ENCODE measurements around the gene PAM16.

The PAM16 gene

GRCh38 chr16:4317532-4318450 lies 33.3 kb downstream of the PAM16 start:
- DNase-seq, result no peak

- DNase-seq, result peak; percentile 79 to 86
These were observed 34.1 kb downstream of the PAM16 start for GRCh38 chr16:4316864-4317531.

GRCh38 chr16:4316108-4316863 lies 34.8 kb downstream of the PAM16 start:
- DNase-seq, result no peak

- DNase-seq, result peak; percentile 35 to 63
These were observed 35.7 kb downstream of the PAM16 start, which contains the start of gene GLIS2 for GRCh38 chr16:4315186-4316107. GLIS2 (plus strand) TSS chr16:4316067; CDS start chr16:4332281, 16,214 bp downstream.

- no peak for DNase-seq
These were observed 36.5 kb downstream of the PAM16 start for GRCh38 chr16:4314532-4315185.

- no peak for DNase-seq
These were observed 37.3 kb downstream of the PAM16 start for GRCh38 chr16:4313563-4314531.

DNA sequence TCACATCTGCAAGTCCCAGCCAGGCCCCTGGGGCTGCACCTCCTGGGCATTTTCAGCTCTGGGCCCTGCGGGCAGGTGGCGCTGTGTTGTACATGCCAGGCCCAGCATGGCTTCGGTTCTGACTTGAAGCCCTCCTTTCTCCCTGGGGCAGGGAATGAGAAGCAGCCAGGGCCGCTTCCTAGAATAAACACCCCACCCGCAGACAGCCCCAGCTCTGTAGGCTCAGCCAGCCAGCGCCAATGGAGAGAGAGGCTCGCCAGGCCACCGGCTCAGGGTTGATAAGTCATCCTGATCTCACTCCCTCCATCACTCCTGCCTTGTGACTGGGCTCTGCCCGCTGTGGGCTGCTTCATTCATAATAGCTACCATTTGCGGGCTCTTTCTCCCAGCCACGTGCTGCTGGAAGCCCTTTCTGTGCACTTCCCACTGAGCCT lies 41.3 kb downstream of the PAM16 start:
- DNase-seq, result peak; percentile 29 to 49

DNA sequence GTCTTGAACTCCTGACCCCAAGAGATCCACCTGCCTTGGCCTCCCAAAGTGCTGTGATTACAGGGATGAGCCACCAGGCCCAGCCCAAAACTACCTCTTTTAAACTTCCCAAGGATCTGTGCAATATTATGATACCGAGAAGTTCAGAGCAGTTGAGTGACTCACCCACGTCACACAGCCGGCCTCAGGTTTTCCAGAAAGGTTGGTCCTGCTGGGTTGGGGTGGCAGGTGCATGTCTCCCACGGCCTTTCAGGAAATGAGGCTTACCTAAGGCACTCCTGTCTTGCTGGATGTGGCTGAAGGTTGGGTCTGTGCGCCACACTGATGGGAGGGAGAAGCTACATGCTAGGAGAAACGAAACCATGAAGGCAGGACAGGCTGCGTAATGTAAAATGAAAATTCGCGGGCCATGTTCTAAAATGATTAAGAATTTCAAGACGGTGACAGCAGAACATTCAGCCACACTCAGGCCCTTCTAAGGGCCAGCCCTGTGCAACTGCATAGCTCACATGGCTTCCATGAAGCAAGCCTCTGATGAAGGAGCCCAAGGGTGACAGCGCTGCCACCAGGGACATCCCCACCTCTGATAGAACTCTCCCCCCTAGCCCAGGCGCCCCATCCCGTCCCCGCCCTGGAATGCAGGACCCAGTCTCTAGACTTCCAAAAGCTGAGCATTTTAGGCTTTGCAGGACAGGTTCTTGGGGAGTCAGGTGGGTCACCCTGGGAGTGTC lies 41.9 kb downstream of the PAM16 start:
- no peak for DNase-seq

DNA sequence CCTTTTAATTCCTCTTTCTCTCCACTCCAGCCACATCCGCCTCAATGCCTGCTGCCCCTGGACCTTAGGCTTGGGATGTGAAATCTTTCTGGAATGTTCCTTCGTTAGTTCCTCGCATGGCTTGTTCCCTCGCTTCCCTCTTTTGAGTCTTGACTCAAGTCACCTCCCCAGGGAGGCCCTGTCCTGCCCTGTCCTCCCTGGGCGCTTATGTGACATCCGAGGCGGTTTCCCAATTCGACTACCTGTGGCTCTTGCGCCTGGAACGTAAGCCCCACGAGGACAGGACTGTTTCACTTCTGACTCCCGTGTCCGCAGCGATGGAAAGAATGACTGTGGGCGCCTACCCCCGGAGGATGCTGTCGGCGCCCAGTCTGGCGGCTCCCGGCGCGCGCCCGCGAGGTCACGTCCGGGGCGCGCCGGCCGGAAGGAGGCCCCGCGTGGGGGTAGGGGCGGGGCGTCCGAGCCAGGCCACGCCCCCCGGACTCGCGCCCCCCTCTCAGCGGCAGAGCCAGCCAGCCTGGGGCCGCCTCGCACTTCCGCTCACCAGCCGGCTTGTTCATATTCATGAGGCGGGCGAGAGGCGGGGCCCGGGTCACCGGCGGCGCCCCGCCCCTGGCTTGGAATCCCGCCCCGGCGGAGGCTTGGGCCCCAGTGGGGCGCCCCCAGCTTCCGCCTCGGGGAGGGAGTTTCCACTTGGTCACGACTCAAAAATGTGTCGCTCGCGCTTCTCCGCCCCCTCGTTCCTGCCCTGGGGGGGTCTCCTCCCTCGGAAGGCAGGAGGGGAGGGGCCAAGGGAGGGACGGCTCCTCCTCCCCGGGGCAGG lies 43.7 kb downstream of the PAM16 start:
- peak; percentile 83 to 86 for DNase-seq

GRCh38 chr16:4306470-4307214 lies 44.5 kb downstream of the PAM16 start:
- DNase-seq, result peak; percentile 42 to 45

GRCh38 chr16:4303973-4304372 lies 47.1 kb downstream of the PAM16 start:
- no peak for DNase-seq

- no peak for DNase-seq
These were observed 49.2 kb downstream of the PAM16 start for GRCh38 chr16:4301968-4302367.

- no peak for DNase-seq
These were observed 49.9 kb downstream of the PAM16 start for GRCh38 chr16:4301177-4301576.

- no peak for DNase-seq
These were observed 52.2 kb downstream of the PAM16 start for GRCh38 chr16:4298761-4299522.

DNA sequence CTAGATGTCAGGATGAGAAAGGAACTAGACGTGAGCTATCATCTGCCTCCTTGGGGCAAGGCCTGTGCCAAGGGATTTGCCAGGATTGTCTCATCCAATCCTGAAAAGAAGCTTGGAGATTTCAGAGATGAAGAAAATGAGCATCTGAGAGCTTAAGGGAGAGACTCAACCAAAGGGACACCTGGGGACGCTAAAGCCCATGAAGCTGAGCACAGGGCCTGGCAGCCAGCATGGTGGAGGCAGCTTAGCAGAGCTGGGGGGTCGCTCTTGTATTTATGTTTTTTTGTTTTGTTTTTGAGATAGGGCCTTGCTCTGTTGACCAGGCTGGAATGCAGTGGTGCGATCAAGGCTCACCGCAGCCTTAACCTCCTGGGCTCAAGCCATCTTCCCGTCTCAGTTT lies 53.6 kb downstream of the PAM16 start:
- no peak for DNase-seq

DNA sequence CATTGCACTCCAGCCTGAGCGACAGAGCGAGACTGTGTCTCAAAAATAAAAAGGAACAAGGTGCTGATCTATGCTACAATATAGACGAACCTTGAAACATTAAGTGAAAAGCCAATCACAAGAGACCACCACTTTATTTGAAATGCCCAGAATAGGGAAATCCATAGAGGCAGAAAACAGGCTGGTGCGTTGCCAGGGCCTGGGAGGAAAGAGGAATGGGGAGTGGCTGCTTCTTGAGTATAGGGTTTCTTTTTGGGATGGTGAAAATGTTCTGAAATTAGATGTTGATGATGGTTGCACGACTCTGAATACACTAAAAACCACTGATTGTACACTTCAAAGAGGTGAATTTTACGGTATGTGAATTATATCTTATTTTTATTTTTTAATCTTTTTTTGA lies 55.5 kb downstream of the PAM16 start:
- DNase-seq, result no peak

DNA sequence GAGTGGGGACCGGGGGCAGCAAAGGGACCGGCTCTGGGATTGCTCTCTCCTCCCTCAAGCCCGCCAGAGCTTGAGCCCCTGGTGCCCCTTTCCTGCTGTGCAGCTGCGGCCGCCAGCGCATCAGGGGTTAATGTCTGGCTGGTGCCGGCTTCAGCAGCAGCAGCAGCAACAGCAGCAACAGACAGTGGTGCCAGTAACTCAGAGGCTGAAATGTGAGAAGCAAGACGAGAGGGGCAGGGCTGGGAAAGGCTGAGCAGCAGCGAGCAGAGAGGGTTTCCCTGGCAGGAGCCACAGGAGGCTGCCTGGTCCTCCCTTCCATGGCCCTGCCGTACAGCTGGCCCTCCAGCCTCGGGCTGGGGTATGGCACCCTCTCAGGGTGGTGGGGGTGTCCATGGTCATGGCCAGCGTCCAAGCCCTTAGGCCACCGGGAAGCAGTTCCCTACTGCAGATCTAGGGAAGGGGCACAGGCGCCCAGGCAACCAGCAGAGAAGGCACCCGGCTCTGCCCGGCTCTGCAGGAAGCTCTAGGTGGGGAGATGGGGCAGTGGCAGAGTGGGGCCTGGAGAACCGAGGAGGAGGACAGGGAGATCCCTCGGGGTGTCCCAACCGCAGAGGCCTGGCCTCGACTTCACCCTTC lies 57.2 kb downstream of the PAM16 start:
- peak; percentile 35 to 58 for DNase-seq
